Stimulated activated CD8-positive, alpha-beta memory T cell treated with anti-CD3 and anti-CD28 coated beads, Interleukin-12 subunit alpha, Interleukin-12 subunit beta, amount 100 ng/mL, for 4 hours (primary cell): ENCODE data around the gene FICD.
"Not testable (repeated sequence)": the region's sequence is repeated elsewhere in the genome, so short reads cannot be mapped to it uniquely, and the experiment has no call there.

ENCODE experiments used
- DNase-seq: peaks from one replicate; pipeline ENCODE4 v3.0.0-alpha.2; 2020; ENCODE audit warnings: low read depth

FICD gene

GRCh38 chr12:108538146-108538545, 23.1 kb downstream of the FICD start:
- DNase-seq, result no peak

- DNase-seq, result no peak
Observed at GRCh38 chr12:108538616-108539195, 23.6 kb downstream of the FICD start.

- DNase-seq, result no peak
Observed at GRCh38 chr12:108542320-108542719, 27.2 kb downstream of the FICD start.

GRCh38 chr12:108543652-108544051, 28.6 kb downstream of the FICD start:
- DNase-seq, result no peak

GRCh38 chr12:108547686-108548085, 32.6 kb downstream of the FICD start:
- DNase-seq, result no peak

- no peak for DNase-seq
Observed at GRCh38 chr12:108548954-108549521, 34.0 kb downstream of the FICD start.

- DNase-seq, result no peak
Observed at GRCh38 chr12:108551535-108551934, 36.5 kb downstream of the FICD start.

- no peak for DNase-seq
Observed at GRCh38 chr12:108553799-108554198, 38.7 kb downstream of the FICD start.

- not testable (repeated sequence) for DNase-seq
Observed at GRCh38 chr12:108555383-108555782, 40.3 kb downstream of the FICD start.

- DNase-seq, result no peak
Observed at GRCh38 chr12:108559007-108559655, 44.1 kb downstream of the FICD start.

GRCh38 chr12:108559748-108560147, 44.7 kb downstream of the FICD start:
- no peak for DNase-seq

GRCh38 chr12:108560321-108560721, 45.2 kb downstream of the FICD start:
- DNase-seq, result no peak

GRCh38 chr12:108560752-108561719, 46.0 kb downstream of the FICD start, which contains the start of gene SART3:
Gene SART3 (minus strand): TSS chr12:108561173. CDS start chr12:108561154, 19 bp downstream.
- peak; percentile 65 for DNase-seq

- DNase-seq, result no peak
Observed at GRCh38 chr12:108561852-108562347, 46.8 kb downstream of the FICD start.

- peak; percentile 100 for DNase-seq
Observed at GRCh38 chr12:108562348-108563135, 47.5 kb downstream of the FICD start, which contains the start of gene ISCU. Gene ISCU (plus strand): TSS chr12:108562596. CDS start chr12:108562623, 27 bp downstream.

- DNase-seq, result peak; percentile 71
Observed at GRCh38 chr12:108563136-108563803, 48.2 kb downstream of the FICD start.

GRCh38 chr12:108563804-108564151, 48.7 kb downstream of the FICD start:
- no peak for DNase-seq

- DNase-seq, result no peak
Observed at GRCh38 chr12:108564724-108565123, 49.6 kb downstream of the FICD start.

- DNase-seq, result no peak
Observed at GRCh38 chr12:108565146-108565545, 50.1 kb downstream of the FICD start.

- DNase-seq, result peak; percentile 50
Observed at GRCh38 chr12:108565976-108566375, 50.9 kb downstream of the FICD start.

- DNase-seq, result no peak
Observed at GRCh38 chr12:108566452-108566851, 51.4 kb downstream of the FICD start.
